HepG2 (cell line): ENCODE results near the gene VAV2. TPM values are rescaled to one million over a fixed set of nuclear protein-coding genes. Genes with fewer than 3 reads are reported as not detected.

Source experiments
- ATF2 ChIP-seq: sonication (generic); formaldehyde crosslinking; IDR thresholded peaks from 2 replicates; pipeline ENCODE4 v1.4.0; 2020; ENCODE audit warnings: missing genetic modification reagents
- CEBPZ ChIP-seq: IDR thresholded peaks from 2 replicates; pipeline ENCODE4 v1.6.1; 2012; ENCODE audit warnings: low read length, improper control_type of control experiment
- FOXC1 ChIP-seq: sonication (generic); formaldehyde crosslinking; IDR thresholded peaks from 2 replicates; pipeline ENCODE4 v1.8.0; 2022; ENCODE audit warnings: mild to moderate bottlenecking, missing genetic modification reagents, borderline replicate concordance
- GTF3A ChIP-seq: sonication (generic); formaldehyde crosslinking; conservative IDR thresholded peaks from 2 replicates; pipeline ENCODE4 v1.4.0; 2020; ENCODE audit warnings: mild to moderate bottlenecking, missing genetic modification reagents
- KLF16 ChIP-seq, 2 experiments: sonication (generic) in 1 of 2; formaldehyde crosslinking in 1 of 2; IDR thresholded peaks; 2 replicates each; pipeline versions ENCODE4 v1.6.1 to v1.8.0; 2016 to 2023; ENCODE audit warnings: missing genetic modification reagents in 2 of 2, missing compliant biosample characterization in 1 of 2
- MEIS2 ChIP-seq: sonication (generic); formaldehyde crosslinking; IDR thresholded peaks from 2 replicates; pipeline ENCODE4 v1.9.0; 2021; ENCODE audit warnings: mild to moderate bottlenecking, missing genetic modification reagents
- NR2F2 ChIP-seq: IDR thresholded peaks from 2 replicates; pipeline ENCODE4 v1.6.1; 2012; ENCODE audit warnings: low read depth, inconsistent platforms, borderline replicate concordance
- PRDM10 ChIP-seq: sonication (generic); formaldehyde crosslinking; IDR thresholded peaks from 2 replicates; pipeline ENCODE4 v1.4.0; 2020; ENCODE audit warnings: low read depth, missing genetic modification reagents
- RAD51 ChIP-seq: fragments of 450-650 bp; IDR thresholded peaks from 2 replicates; pipeline ENCODE4 v1.6.1; 2016; ENCODE audit warnings: borderline replicate concordance
- RCOR2 ChIP-seq: IDR thresholded peaks from 2 replicates; pipeline ENCODE4 v1.6.1; 2016; ENCODE audit warnings: missing biosample characterization, missing genetic modification reagents
- ZBTB33 ChIP-seq: sonication (generic); formaldehyde crosslinking; IDR thresholded peaks from 2 replicates; pipeline ENCODE4 v1.4.0; 2020; ENCODE audit warnings: missing genetic modification reagents
- ZNF460 ChIP-seq: sonication (generic); formaldehyde crosslinking; IDR thresholded peaks from 2 replicates; pipeline ENCODE4 v1.5.1; 2020; ENCODE audit warnings: missing genetic modification reagents, mild to moderate bottlenecking, borderline replicate concordance
- ZNF678 ChIP-seq: sonication (generic); formaldehyde crosslinking; IDR thresholded peaks from 2 replicates; pipeline ENCODE4 v1.4.0; 2020; ENCODE audit warnings: mild to moderate bottlenecking, missing genetic modification reagents
- polyA plus RNA-seq, 8 experiments: library from polyadenylated mRNA; depleted of rRNA in 3 of 8; stranded (reverse) in 7 of 8; unstranded in 1 of 8; fragments of >200 nt; fragmentation: Illumina TruSeq in 4 of 8; extraction: Trizol in 4 of 8; gene quantifications; 2 replicates each; pipeline versions ENCODE4 v1.2.1 to v1.2.3, GENCODE V29; 2011 to 2016; ENCODE audit warnings: low read depth in 4 of 8, missing spikeins in 1 of 8, mixed read lengths in 1 of 8; ENCODE audit not compliant: insufficient read depth in 1 of 8
- total RNA-seq, 5 experiments: library from RNA; depleted of rRNA; stranded (reverse); fragments of >200 nt; fragmentation: Illumina TruSeq; extraction: Trizol; gene quantifications; 2 replicates each; pipeline ENCODE4 v1.2.3, GENCODE V29; 2016; ENCODE audit warnings: low read depth in 1 of 5
- TF ChIP-seq, protein P1 (sequence below): sonication (generic); formaldehyde crosslinking; IDR thresholded peaks from 2 replicates; pipeline ENCODE4 v1.4.0; 2020; ENCODE audit warnings: low read depth, mild to moderate bottlenecking, missing genetic modification reagents
- TF ChIP-seq, protein P2 (sequence below): sonication (generic); formaldehyde crosslinking; IDR thresholded peaks from 2 replicates; pipeline ENCODE4 v1.4.0; 2020; ENCODE audit warnings: mild to moderate bottlenecking, low read depth, missing genetic modification reagents

VAV2 gene
- total and polyA plus RNA-seq, 2 of the 13 experiments (the other 11 are each of a cell fraction or from before 2014, with no cell fraction given): 22.5 to 22.9 TPM

- TF ChIP-seq, protein P1, sequence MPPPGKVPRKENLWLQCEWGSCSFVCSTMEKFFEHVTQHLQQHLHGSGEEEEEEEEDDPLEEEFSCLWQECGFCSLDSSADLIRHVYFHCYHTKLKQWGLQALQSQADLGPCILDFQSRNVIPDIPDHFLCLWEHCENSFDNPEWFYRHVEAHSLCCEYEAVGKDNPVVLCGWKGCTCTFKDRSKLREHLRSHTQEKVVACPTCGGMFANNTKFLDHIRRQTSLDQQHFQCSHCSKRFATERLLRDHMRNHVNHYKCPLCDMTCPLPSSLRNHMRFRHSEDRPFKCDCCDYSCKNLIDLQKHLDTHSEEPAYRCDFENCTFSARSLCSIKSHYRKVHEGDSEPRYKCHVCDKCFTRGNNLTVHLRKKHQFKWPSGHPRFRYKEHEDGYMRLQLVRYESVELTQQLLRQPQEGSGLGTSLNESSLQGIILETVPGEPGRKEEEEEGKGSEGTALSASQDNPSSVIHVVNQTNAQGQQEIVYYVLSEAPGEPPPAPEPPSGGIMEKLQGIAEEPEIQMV: 0 out of 2 replicates have a peak, but pooled peaks have one; percentile 16
- TF ChIP-seq ZBTB33 (CRISPR knock-in tag) (peak; percentile 5; the same call in 1 of the 2 replicates), NR2F2 (no peak), FOXC1 (CRISPR knock-in tag) (peak; percentile 41; the same call in 1 of the 2 replicates), KLF16 (CRISPR knock-in tag; IDR thresholded peaks at IDR 0.05) (no peak), ZNF678 (CRISPR knock-in tag) (no peak), RAD51 (no peak), ZNF460 (CRISPR knock-in tag) (no peak), MEIS2 (peak; percentile 64; the same call in 1 of the 2 replicates), GTF3A (CRISPR knock-in tag) (0 out of 2 replicates have a peak, but pooled peaks have one; percentile 43), ATF2 (CRISPR knock-in tag) (peak; percentile 46; the same call in 1 of the 2 replicates), RCOR2 (CRISPR knock-in tag) (no peak), CEBPZ (no peak), PRDM10 (no peak)
- TF ChIP-seq, protein P2, sequence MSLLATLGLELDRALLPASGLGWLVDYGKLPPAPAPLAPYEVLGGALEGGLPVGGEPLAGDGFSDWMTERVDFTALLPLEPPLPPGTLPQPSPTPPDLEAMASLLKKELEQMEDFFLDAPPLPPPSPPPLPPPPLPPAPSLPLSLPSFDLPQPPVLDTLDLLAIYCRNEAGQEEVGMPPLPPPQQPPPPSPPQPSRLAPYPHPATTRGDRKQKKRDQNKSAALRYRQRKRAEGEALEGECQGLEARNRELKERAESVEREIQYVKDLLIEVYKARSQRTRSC: no peak
These were observed 103.9 kb downstream of the VAV2 start (continued) for GRCh38 chr9:133888048-133888808.
